Osteocyte (in vitro differentiated cells): Measurements from ENCODE around the gene RUNX2. TPM values are rescaled to one million over a fixed set of nuclear protein-coding genes. Genes with fewer than 3 reads are reported as not detected.
"Not testable (repeated sequence)": the region's sequence is repeated elsewhere in the genome, so short reads cannot be mapped to it uniquely, and the experiment has no call there.

Experiments used
- DNase-seq: peaks from one replicate; pipeline ENCODE4 v3.0.0; 2021; ENCODE audit warnings: mixed read lengths; ENCODE audit not compliant: unreplicated experiment; ENCODE audit errors: extremely low spot score
- H3K27ac Mint-ChIP-seq: one replicate; pipeline ENCODE4 v1.8.0; 2021; ENCODE audit warnings: mild to moderate bottlenecking, mixed read lengths; ENCODE audit not compliant: unreplicated experiment
- H3K27me3 Mint-ChIP-seq: one replicate; pipeline ENCODE4 v1.8.0; 2021; ENCODE audit warnings: mixed read lengths; ENCODE audit not compliant: unreplicated experiment
- H3K36me3 Mint-ChIP-seq: one replicate; pipeline ENCODE4 v1.8.0; 2021; ENCODE audit warnings: mixed read lengths; ENCODE audit not compliant: unreplicated experiment
- H3K4me1 Mint-ChIP-seq: one replicate; pipeline ENCODE4 v1.8.0; 2021; ENCODE audit warnings: mixed read lengths; ENCODE audit not compliant: unreplicated experiment
- H3K4me3 Mint-ChIP-seq: one replicate; pipeline ENCODE4 v1.8.0; 2021; ENCODE audit warnings: mild to moderate bottlenecking, moderate library complexity, mixed read lengths; ENCODE audit not compliant: unreplicated experiment
- H3K9me3 Mint-ChIP-seq: one replicate; pipeline ENCODE4 v1.8.0; 2021; ENCODE audit warnings: mixed read lengths; ENCODE audit not compliant: unreplicated experiment
- CTCF ChIP-seq: fragments of 200-600 bp; sonication (generic); IDR thresholded peaks from 2 replicates; pipeline ENCODE4 v1.5.0; 2021; ENCODE audit warnings: antibody characterized with exemption, mild to moderate bottlenecking, moderate library complexity
- total RNA-seq: library from RNA; stranded (reverse); gene quantifications from 2 replicates; pipeline ENCODE4 v1.2.1, GENCODE V29; 2021

The RUNX2 gene
- total RNA-seq, 1 donor from 2014 or later, result 28.1 TPM

- peaks cover 9% of the 10 kb centered on the region for H3K36me3 Mint-ChIP-seq
- peak overlapping the region; percentile 75 for H3K27ac Mint-ChIP-seq
- TF ChIP-seq CTCF, result no peak
Observed at GRCh38 chr6:45462190-45463134, 134.3 kb downstream of the RUNX2 start.

GRCh38 chr6:45464685-45465084, 136.6 kb downstream of the RUNX2 start:
- DNase-seq, result no peak
- no peaks in the 10 kb centered on the region for H3K9me3 Mint-ChIP-seq
- no peaks in the 10 kb centered on the region for H3K27me3 Mint-ChIP-seq
- peaks cover 19% of the 10 kb centered on the region for H3K36me3 Mint-ChIP-seq
- H3K4me1 Mint-ChIP-seq, result peaks cover 14% of the 10 kb centered on the region
- no peak overlapping the region for H3K4me3 Mint-ChIP-seq
- H3K27ac Mint-ChIP-seq, result peak overlapping the region; percentile 76
- TF ChIP-seq CTCF, result no peak

More at GRCh38 chr6:45462190-45463134, 134.3 kb downstream of the RUNX2 start:
- no peak for DNase-seq
- Mint-ChIP-seq H3K9me3 (no peaks in the 10 kb centered on the region), H3K4me3 (no peak overlapping the region), H3K27me3 (no peaks in the 10 kb centered on the region), H3K4me1 (peaks cover 12% of the 10 kb centered on the region)

GRCh38 chr6:45466686-45467085, 138.6 kb downstream of the RUNX2 start:
- H3K9me3 Mint-ChIP-seq, result no peaks in the 10 kb centered on the region
- DNase-seq, result no peak
- H3K4me1 Mint-ChIP-seq, result peaks cover 22% of the 10 kb centered on the region
- H3K4me3 Mint-ChIP-seq, result no peak overlapping the region
- no peaks in the 10 kb centered on the region for H3K27me3 Mint-ChIP-seq
- no peak overlapping the region for H3K27ac Mint-ChIP-seq
- TF ChIP-seq CTCF, result no peak
- peaks cover 21% of the 10 kb centered on the region for H3K36me3 Mint-ChIP-seq

GRCh38 chr6:45467417-45467816, 139.3 kb downstream of the RUNX2 start:
- not testable (repeated sequence) for H3K27me3 Mint-ChIP-seq, DNase-seq, H3K9me3 Mint-ChIP-seq, H3K27ac Mint-ChIP-seq, H3K4me3 Mint-ChIP-seq
- peaks cover 24% of the 10 kb centered on the region for H3K36me3 Mint-ChIP-seq
- peaks cover 29% of the 10 kb centered on the region for H3K4me1 Mint-ChIP-seq

GRCh38 chr6:45467853-45468252, 139.7 kb downstream of the RUNX2 start:
- Mint-ChIP-seq H3K4me3 (no peak overlapping the region), H3K27ac (no peak overlapping the region), H3K36me3 (peaks cover 24% of the 10 kb centered on the region), H3K4me1 (peaks cover 33% of the 10 kb centered on the region), H3K9me3 (no peaks in the 10 kb centered on the region), H3K27me3 (no peaks in the 10 kb centered on the region)
- TF ChIP-seq CTCF, result no peak
- no peak for DNase-seq
